Stimulated activated CD4-positive, alpha-beta T cell treated with anti-CD3 and anti-CD28 coated beads, TNF-alpha, amount 100 ng/mL, for 48 hours (primary cell): ENCODE results near the gene NXPE2.

Source experiments
- DNase-seq, 3 donors: peaks; one replicate each; pipeline ENCODE4 v3.0.0-alpha.2; 2020; ENCODE audit warnings: low read depth in 3 of 3

NXPE2 gene

GRCh38 chr11:114745150-114745671 lies 66.9 kb downstream of the NXPE2 start:
- DNase-seq, result no peak

DNA sequence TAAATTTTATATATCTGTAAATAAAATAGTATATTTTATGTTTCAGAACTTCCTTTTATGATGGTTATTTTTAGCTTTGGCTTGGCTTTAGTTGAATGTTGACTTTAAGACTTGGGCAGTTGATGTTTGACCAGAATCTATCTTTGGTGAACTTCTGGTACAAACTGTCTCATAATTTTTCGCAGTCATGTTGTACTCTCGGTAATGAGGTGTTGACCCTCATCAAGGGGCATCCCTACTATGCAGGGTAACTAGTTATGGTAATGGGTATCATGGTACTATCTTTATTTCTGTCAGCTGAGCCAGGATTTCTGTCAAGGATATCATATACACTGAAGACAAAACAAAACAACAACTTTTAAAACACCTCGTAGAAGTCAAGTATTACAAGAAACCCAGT lies 67.7 kb downstream of the NXPE2 start:
- DNase-seq, result no peak
